ENCODE measurements around the gene FCAR.
"Not testable (repeated sequence)": the region's sequence is repeated elsewhere in the genome, so short reads cannot be mapped to it uniquely, and the experiment has no call there.

FCAR gene

DNA sequence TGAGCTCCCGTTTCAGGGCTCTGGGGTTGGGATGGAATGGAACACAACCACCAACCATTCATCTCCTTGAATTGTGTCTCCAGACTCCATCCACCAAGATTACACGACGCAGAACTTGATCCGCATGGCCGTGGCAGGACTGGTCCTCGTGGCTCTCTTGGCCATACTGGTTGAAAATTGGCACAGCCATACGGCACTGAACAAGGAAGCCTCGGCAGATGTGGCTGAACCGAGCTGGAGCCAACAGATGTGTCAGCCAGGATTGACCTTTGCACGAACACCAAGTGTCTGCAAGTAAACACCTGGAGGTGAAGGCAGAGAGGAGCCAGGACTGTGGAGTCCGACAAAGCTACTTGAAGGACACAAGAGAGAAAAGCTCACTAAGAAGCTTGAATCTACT is 15.5 kb downstream of the FCAR start:
- H3K27ac ChIP-seq (ENCODE audit: low read depth, low read length): no peak overlapping the region
- no peaks in the 10 kb centered on the region for H3K4me1 ChIP-seq (ENCODE audit: control insufficient read depth, low read length)
- no peaks in the 10 kb centered on the region for H3K27me3 ChIP-seq (ENCODE audit: control insufficient read depth, low read length)
- no peaks in the 10 kb centered on the region for H3K36me3 ChIP-seq (ENCODE audit: control insufficient read depth, low read length)
- H3K79me2 ChIP-seq (ENCODE audit: control insufficient read depth, low read length): no peaks in the 10 kb centered on the region
- no peak overlapping the region for H3K4me2 ChIP-seq (ENCODE audit: low read length)
- H3K9me2 ChIP-seq (replicated peaks; ENCODE audit: control insufficient read depth, low read length): no peaks in the 10 kb centered on the region
- no peaks in the 10 kb centered on the region for H3F3A ChIP-seq (ENCODE audit: control insufficient read depth, insufficient read depth)
- TF ChIP-seq EZH2phosphoT487 (IDR thresholded peaks at IDR 0.05; ENCODE audit: borderline replicate concordance, low read length): no peak
- TF ChIP-seq, protein P1, sequence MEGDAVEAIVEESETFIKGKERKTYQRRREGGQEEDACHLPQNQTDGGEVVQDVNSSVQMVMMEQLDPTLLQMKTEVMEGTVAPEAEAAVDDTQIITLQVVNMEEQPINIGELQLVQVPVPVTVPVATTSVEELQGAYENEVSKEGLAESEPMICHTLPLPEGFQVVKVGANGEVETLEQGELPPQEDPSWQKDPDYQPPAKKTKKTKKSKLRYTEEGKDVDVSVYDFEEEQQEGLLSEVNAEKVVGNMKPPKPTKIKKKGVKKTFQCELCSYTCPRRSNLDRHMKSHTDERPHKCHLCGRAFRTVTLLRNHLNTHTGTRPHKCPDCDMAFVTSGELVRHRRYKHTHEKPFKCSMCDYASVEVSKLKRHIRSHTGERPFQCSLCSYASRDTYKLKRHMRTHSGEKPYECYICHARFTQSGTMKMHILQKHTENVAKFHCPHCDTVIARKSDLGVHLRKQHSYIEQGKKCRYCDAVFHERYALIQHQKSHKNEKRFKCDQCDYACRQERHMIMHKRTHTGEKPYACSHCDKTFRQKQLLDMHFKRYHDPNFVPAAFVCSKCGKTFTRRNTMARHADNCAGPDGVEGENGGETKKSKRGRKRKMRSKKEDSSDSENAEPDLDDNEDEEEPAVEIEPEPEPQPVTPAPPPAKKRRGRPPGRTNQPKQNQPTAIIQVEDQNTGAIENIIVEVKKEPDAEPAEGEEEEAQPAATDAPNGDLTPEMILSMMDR (IDR thresholded peaks at IDR 0.05; ENCODE audit: low read depth, low read length, poor library complexity, severe bottlenecking): no peak
- H3K4me3 ChIP-seq (ENCODE audit: low read length): no peak overlapping the region
- H3K9me3 ChIP-seq (ENCODE audit: control insufficient read depth, insufficient read depth, low read length): no peaks in the 10 kb centered on the region
- H4K20me1 ChIP-seq (ENCODE audit: control insufficient read depth, insufficient read depth, low read depth, low read length): no peaks in the 10 kb centered on the region

DNA sequence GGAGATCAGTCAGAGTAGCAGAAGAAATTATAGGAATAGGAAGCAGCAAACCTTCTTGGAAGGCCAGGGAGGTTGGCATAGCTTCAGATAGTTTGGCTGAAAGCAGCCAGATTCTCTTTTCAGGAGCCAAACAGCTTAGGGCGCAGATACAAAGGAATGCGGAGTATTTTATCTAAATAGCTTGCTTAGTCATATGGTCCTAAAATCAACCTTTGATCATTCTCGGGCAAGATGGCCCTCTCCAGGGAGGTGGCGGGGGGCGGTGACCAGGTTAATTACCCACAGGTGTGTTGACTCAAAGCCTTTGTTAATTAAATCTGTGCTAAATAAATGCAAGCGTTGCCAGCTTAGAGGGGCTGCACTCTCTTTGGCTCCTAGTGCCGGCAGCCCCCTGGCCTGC is 19.4 kb downstream of the FCAR start:
- no peak for TF ChIP-seq EZH2phosphoT487 (IDR thresholded peaks at IDR 0.05; ENCODE audit: borderline replicate concordance, low read length)
- TF ChIP-seq, protein P1 (IDR thresholded peaks at IDR 0.05; ENCODE audit: low read depth, low read length, poor library complexity, severe bottlenecking): no peak
- Histone ChIP-seq H3K36me3 (ENCODE audit: control insufficient read depth, low read length) (no peaks in the 10 kb centered on the region), H3K9me2 (replicated peaks; ENCODE audit: control insufficient read depth, low read length) (no peaks in the 10 kb centered on the region), H3K9me3 (ENCODE audit: control insufficient read depth, insufficient read depth, low read length) (no peaks in the 10 kb centered on the region), H3F3A (ENCODE audit: control insufficient read depth, insufficient read depth) (no peaks in the 10 kb centered on the region), H3K4me3 (ENCODE audit: low read length) (no peak overlapping the region), H3K27me3 (ENCODE audit: control insufficient read depth, low read length) (no peaks in the 10 kb centered on the region), H3K4me1 (ENCODE audit: control insufficient read depth, low read length) (no peaks in the 10 kb centered on the region), H3K4me2 (ENCODE audit: low read length) (no peak overlapping the region), H3K27ac (ENCODE audit: low read depth, low read length) (no peak overlapping the region), H3K79me2 (ENCODE audit: control insufficient read depth, low read length) (no peaks in the 10 kb centered on the region), H4K20me1 (ENCODE audit: control insufficient read depth, insufficient read depth, low read depth, low read length) (no peaks in the 10 kb centered on the region)

DNA sequence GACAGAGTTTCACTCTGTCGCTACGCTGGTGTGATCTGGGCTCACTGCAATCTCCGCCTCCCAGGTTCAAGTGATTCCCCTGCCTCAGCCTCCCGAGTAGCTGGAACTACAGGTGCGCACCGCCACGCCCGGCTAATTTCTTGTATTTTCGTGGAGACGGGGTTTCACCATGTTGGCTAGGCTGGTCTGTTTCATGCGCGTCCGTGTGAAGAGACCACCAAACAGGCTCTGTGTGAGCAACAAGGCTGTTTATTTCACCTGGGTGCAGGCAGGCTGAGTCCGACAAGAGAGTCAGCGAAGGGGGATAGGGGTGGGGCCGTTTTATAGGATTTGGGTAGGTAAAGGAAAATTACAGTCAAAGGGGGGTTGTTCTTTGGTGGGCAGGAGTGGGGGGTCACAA is 20.1 kb downstream of the FCAR start:
- not testable (repeated sequence) for H3K4me3 ChIP-seq (ENCODE audit: low read length); H3K36me3 ChIP-seq (ENCODE audit: control insufficient read depth, low read length); H3K4me2 ChIP-seq (ENCODE audit: low read length)

DNA sequence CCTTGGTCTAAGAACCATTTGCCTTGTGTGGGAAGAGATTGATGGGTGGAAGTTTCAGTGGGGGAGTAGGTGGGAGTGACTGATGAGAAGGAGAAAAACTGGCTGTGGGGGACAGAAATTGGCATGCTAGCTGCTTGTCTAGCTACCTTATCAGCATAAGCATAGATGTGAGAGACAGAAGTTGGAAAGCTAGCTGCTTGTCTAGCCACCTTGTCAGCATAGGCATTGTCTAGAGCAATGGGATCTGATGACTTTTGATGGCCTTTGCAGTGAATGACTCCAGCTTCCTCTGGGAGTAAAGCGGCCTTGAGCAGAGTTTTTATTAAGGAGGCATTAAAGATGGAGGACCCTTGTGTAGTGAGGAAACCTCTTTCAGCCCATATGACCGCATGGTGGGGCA is 22.0 kb downstream of the FCAR start:
- Histone ChIP-seq H3K9me3 (ENCODE audit: control insufficient read depth, insufficient read depth, low read length) (no peaks in the 10 kb centered on the region), H3K9me2 (replicated peaks; ENCODE audit: control insufficient read depth, low read length) (no peaks in the 10 kb centered on the region), H4K20me1 (ENCODE audit: control insufficient read depth, insufficient read depth, low read depth, low read length) (no peaks in the 10 kb centered on the region), H3F3A (ENCODE audit: control insufficient read depth, insufficient read depth) (no peaks in the 10 kb centered on the region), H3K4me3 (ENCODE audit: low read length) (no peak overlapping the region), H3K79me2 (ENCODE audit: control insufficient read depth, low read length) (no peaks in the 10 kb centered on the region), H3K27ac (ENCODE audit: low read depth, low read length) (no peak overlapping the region), H3K4me1 (ENCODE audit: control insufficient read depth, low read length) (no peaks in the 10 kb centered on the region), H3K36me3 (ENCODE audit: control insufficient read depth, low read length) (no peaks in the 10 kb centered on the region), H3K4me2 (ENCODE audit: low read length) (no peak overlapping the region), H3K27me3 (ENCODE audit: control insufficient read depth, low read length) (no peaks in the 10 kb centered on the region)
- no peak for TF ChIP-seq EZH2phosphoT487 (IDR thresholded peaks at IDR 0.05; ENCODE audit: borderline replicate concordance, low read length)
- TF ChIP-seq, protein P1 (IDR thresholded peaks at IDR 0.05; ENCODE audit: low read depth, low read length, poor library complexity, severe bottlenecking): no peak

More for the DNA sequence above, 20.1 kb downstream of the FCAR start:
- not testable (repeated sequence) for H3K9me2 ChIP-seq (replicated peaks; ENCODE audit: control insufficient read depth, low read length); H3K27ac ChIP-seq (ENCODE audit: low read depth, low read length); H4K20me1 ChIP-seq (ENCODE audit: control insufficient read depth, insufficient read depth, low read depth, low read length); H3K27me3 ChIP-seq (ENCODE audit: control insufficient read depth, low read length); H3F3A ChIP-seq (ENCODE audit: control insufficient read depth, insufficient read depth); H3K4me1 ChIP-seq (ENCODE audit: control insufficient read depth, low read length); H3K79me2 ChIP-seq (ENCODE audit: control insufficient read depth, low read length); H3K9me3 ChIP-seq (ENCODE audit: control insufficient read depth, insufficient read depth, low read length)

DNA sequence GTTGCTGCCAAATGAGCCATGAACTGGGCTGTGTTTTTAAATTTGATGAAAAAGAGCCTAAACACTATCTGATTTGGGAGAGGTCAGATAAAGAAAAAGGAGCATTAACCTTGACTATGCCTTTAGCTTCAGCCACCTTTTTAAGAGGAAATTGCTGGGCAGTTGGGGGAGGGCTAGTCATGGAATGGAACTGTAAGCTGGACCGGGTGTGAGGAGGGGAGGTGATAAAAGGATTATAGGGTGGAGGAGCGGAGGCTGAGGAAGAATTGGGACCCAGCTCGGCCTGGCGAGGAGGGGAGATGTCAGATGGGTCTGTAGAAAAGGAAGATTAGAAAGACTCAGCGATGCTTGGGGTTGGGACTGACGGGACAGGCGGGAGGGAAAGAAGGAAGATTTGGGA is 24.6 kb downstream of the FCAR start:
- not testable (repeated sequence) for H3K9me2 ChIP-seq (replicated peaks; ENCODE audit: control insufficient read depth, low read length); H3F3A ChIP-seq (ENCODE audit: control insufficient read depth, insufficient read depth); H3K27me3 ChIP-seq (ENCODE audit: control insufficient read depth, low read length); H3K4me3 ChIP-seq (ENCODE audit: low read length); H3K4me1 ChIP-seq (ENCODE audit: control insufficient read depth, low read length); H3K27ac ChIP-seq (ENCODE audit: low read depth, low read length); H4K20me1 ChIP-seq (ENCODE audit: control insufficient read depth, insufficient read depth, low read depth, low read length); H3K4me2 ChIP-seq (ENCODE audit: low read length); H3K79me2 ChIP-seq (ENCODE audit: control insufficient read depth, low read length); H3K9me3 ChIP-seq (ENCODE audit: control insufficient read depth, insufficient read depth, low read length); H3K36me3 ChIP-seq (ENCODE audit: control insufficient read depth, low read length)

DNA sequence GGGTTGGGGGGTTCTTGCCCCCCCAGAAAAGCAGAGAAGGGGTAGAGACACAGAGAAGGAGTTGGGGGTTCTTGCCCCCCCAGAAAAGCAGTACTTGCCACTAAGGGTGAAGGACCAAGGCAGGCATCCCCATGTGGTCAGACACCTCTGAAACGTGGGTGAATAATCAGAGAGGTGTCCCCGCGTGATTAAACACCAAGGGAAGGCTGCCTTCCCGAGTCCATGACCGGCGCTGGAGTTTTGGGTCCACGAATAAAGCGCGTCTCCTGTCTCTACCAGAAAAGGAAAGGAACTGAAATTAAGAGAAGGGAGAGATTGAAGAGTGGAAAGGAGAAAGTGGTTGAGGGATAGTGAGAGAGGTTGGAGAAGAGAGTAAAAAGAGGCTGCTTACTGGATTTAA is 25.6 kb downstream of the FCAR start:
- not testable (repeated sequence) for H3F3A ChIP-seq (ENCODE audit: control insufficient read depth, insufficient read depth); H3K9me2 ChIP-seq (replicated peaks; ENCODE audit: control insufficient read depth, low read length); H3K4me1 ChIP-seq (ENCODE audit: control insufficient read depth, low read length); H3K36me3 ChIP-seq (ENCODE audit: control insufficient read depth, low read length); H4K20me1 ChIP-seq (ENCODE audit: control insufficient read depth, insufficient read depth, low read depth, low read length); H3K4me3 ChIP-seq (ENCODE audit: low read length); H3K4me2 ChIP-seq (ENCODE audit: low read length); H3K27ac ChIP-seq (ENCODE audit: low read depth, low read length); H3K79me2 ChIP-seq (ENCODE audit: control insufficient read depth, low read length); H3K9me3 ChIP-seq (ENCODE audit: control insufficient read depth, insufficient read depth, low read length); H3K27me3 ChIP-seq (ENCODE audit: control insufficient read depth, low read length)

All from DOHH2 (cell line).